Testis (tissue), 2 donors: ENCODE results near the gene STIP1.

ENCODE experiments used
- POLR2A ChIP-seq: fragments of 450-650 bp; IDR thresholded peaks from one replicate; pipeline ENCODE4 v1.6.1; 2017; ENCODE audit warnings: antibody characterized with exemption, mild to moderate bottlenecking, moderate library complexity
- TF ChIP-seq, protein P1 (sequence below), 3 experiments: fragments of 450-650 bp in 2 of 3; fragments of 200-600 bp in 1 of 3; sonication (generic) in 1 of 3; IDR thresholded peaks; one replicate each; pipeline ENCODE4 v1.5.1; 2016 to 2019; ENCODE audit warnings: antibody characterized with exemption in 3 of 3, mild to moderate bottlenecking in 2 of 3, moderate library complexity in 1 of 3

DNA sequence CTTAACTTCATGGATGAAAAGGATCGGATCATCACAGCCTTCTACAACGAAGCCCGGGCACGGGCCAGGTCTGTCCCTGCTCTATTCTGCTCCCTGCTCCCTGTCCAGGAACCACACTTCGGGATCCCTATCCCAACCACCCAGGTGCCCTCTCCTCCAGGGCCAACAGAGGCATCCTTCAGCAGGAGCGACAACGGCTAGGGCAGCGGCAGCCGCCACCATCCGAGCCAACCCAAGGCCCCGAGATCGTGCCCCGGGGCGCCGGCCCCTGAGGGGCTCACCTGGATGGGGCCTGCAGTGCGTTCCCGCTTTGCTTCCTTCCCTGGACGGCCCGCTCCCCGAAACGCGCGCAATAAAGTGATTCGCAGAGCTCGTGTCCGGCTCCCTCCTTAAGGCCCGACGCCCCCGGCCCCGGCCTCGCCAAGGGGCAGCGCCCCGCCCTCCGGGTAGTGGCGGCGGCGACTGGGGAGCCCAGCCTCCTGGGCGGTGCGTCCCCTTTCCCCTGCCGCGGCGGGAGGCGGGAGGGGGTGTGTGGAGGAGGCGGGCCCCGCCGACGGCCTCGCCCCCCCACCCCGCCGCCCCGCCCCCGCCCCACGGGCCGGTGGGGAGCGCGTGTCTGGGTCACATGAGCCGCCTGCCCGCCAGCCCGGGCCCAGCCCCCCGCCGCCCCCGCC lies 48.1 kb downstream of the STIP1 start, which contains the start of gene VEGFB:
- TF ChIP-seq, protein P1, sequence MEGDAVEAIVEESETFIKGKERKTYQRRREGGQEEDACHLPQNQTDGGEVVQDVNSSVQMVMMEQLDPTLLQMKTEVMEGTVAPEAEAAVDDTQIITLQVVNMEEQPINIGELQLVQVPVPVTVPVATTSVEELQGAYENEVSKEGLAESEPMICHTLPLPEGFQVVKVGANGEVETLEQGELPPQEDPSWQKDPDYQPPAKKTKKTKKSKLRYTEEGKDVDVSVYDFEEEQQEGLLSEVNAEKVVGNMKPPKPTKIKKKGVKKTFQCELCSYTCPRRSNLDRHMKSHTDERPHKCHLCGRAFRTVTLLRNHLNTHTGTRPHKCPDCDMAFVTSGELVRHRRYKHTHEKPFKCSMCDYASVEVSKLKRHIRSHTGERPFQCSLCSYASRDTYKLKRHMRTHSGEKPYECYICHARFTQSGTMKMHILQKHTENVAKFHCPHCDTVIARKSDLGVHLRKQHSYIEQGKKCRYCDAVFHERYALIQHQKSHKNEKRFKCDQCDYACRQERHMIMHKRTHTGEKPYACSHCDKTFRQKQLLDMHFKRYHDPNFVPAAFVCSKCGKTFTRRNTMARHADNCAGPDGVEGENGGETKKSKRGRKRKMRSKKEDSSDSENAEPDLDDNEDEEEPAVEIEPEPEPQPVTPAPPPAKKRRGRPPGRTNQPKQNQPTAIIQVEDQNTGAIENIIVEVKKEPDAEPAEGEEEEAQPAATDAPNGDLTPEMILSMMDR (IDR thresholded peaks at IDR 0.05), result no peak
- no peak for TF ChIP-seq POLR2A
